Measurements from ENCODE around the gene SELENOM. TPM values are rescaled to one million over a fixed set of nuclear protein-coding genes. Genes with fewer than 3 reads are reported as not detected.

The SELENOM gene
- total RNA-seq, 1 donor from 2014 or later = 86.8 TPM

- no peak for TF ChIP-seq CTCF (IDR thresholded peaks at IDR 0.05)
Measured at GRCh38 chr22:31102441-31103081, 4.8 kb downstream of the SELENOM start.

GRCh38 chr22:31100762-31101525, 6.4 kb downstream of the SELENOM start:
- intact Hi-C loops (cut with DNase I) = no loop called here
- Histone ChIP-seq H3K36me3 (peaks cover 55% of the 10 kb centered on the region), H3K4me3 (no peak overlapping the region), H3K27ac (no peak overlapping the region), H3K4me1 (no peaks in the 10 kb centered on the region), H3K9me3 (no peaks in the 10 kb centered on the region), H3K27me3 (ENCODE audit: low read depth) (no peaks in the 10 kb centered on the region)
- TF ChIP-seq CTCF (IDR thresholded peaks at IDR 0.05) = no peak
- ATAC-seq (no peak), DNase-seq (no peak)

More at GRCh38 chr22:31102441-31103081, 4.8 kb downstream of the SELENOM start:
- H3K27me3 ChIP-seq (ENCODE audit: low read depth) = no peaks in the 10 kb centered on the region
- H3K27ac ChIP-seq = peak overlapping the region; percentile 63
- no peaks in the 10 kb centered on the region for H3K9me3 ChIP-seq
- peaks cover 39% of the 10 kb centered on the region for H3K36me3 ChIP-seq
- intact Hi-C loops (cut with DNase I) = no loop called here
- DNase-seq = no peak
- peaks cover 4% of the 10 kb centered on the region for H3K4me1 ChIP-seq
- H3K4me3 ChIP-seq = no peak overlapping the region
- peak; percentile 3 to 40 for ATAC-seq

- Histone ChIP-seq H3K9me3 (no peaks in the 10 kb centered on the region), H3K4me1 (no peaks in the 10 kb centered on the region), H3K36me3 (peaks cover 64% of the 10 kb centered on the region), H3K27me3 (ENCODE audit: low read depth) (no peaks in the 10 kb centered on the region), H3K4me3 (no peak overlapping the region), H3K27ac (no peak overlapping the region)
- ATAC-seq = no peak
- TF ChIP-seq CTCF (IDR thresholded peaks at IDR 0.05) = no peak
- intact Hi-C loops (cut with DNase I) = no loop called here
- no peak for DNase-seq
Measured at GRCh38 chr22:31099841-31100761, 7.3 kb downstream of the SELENOM start.

- TF ChIP-seq CTCF (IDR thresholded peaks at IDR 0.05) = no peak
- intact Hi-C loops (cut with DNase I) = no loop called here
- Histone ChIP-seq H3K36me3 (peaks cover 70% of the 10 kb centered on the region), H3K4me3 (no peak overlapping the region), H3K9me3 (no peaks in the 10 kb centered on the region), H3K27ac (no peak overlapping the region), H3K4me1 (no peaks in the 10 kb centered on the region), H3K27me3 (ENCODE audit: low read depth) (no peaks in the 10 kb centered on the region)
- DNase-seq (no peak), ATAC-seq (no peak)
Measured at GRCh38 chr22:31099386-31099785, 8.0 kb downstream of the SELENOM start.

- no peak for ATAC-seq
- peaks cover 71% of the 10 kb centered on the region for H3K36me3 ChIP-seq
- no peak overlapping the region for H3K27ac ChIP-seq
- no peak for TF ChIP-seq CTCF (IDR thresholded peaks at IDR 0.05)
- no peak for DNase-seq
- intact Hi-C loops (cut with DNase I) = no loop called here
- no peak overlapping the region for H3K4me3 ChIP-seq
- no peaks in the 10 kb centered on the region for H3K4me1 ChIP-seq
- no peaks in the 10 kb centered on the region for H3K27me3 ChIP-seq (ENCODE audit: low read depth)
- no peaks in the 10 kb centered on the region for H3K9me3 ChIP-seq
Measured at GRCh38 chr22:31098632-31099110, 8.7 kb downstream of the SELENOM start.
